ENCODE results near the gene FBXW8. TPM values are rescaled to one million over a fixed set of nuclear protein-coding genes. Genes with fewer than 3 reads are reported as not detected.

The FBXW8 gene
- polyA plus RNA-seq, 1 donor (not counting 4 experiments of a cell fraction or from before 2014, with no cell fraction given) = 5.0 TPM

DNA sequence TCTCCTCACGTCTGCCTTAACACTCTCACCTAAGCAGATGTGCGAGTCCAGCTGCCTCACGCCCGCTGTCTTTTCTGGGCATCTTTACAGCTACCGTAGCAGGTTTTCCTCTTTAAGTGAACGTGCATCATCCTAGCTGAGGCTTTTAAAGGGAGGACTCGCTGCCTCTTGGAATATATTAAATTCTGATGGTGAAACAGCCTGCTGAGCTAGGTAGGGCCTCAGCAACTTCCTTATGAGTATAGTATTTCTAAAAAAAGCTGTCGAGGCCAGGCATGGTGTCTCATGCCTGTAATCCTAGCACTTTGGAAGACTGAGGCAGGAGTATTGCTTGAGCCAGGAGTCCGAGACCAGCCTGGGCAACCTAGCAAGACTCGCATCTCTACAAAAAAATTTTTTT is 156.3 kb downstream of the FBXW8 start:
- Histone ChIP-seq H3K79me2 (ENCODE audit: control insufficient read depth, insufficient read depth, low read length) (no peaks in the 10 kb centered on the region), H3K9me3 (ENCODE audit: control insufficient read depth, low read depth, low read length) (no peaks in the 10 kb centered on the region), H3K4me1 (ENCODE audit: control insufficient read depth, extremely low read depth, insufficient read depth, low read length) (no peaks in the 10 kb centered on the region), H2AFZ (ENCODE audit: control insufficient read depth, low read length) (no peak overlapping the region), H3K4me3 (ENCODE audit: control insufficient read depth in 2 of 3, extremely low read depth in 1 of 3, insufficient read depth in 2 of 3, low read depth in 1 of 3, low read length in 3 of 3) (no peak overlapping the region), H3K36me3 (ENCODE audit: control insufficient read depth in 2 of 2, extremely low read depth in 1 of 2, insufficient read depth in 2 of 2, low read length in 2 of 2) (no peaks in the 10 kb centered on the region), H3K9me1 (ENCODE audit: control insufficient read depth, extremely low read depth, insufficient read depth, low read length) (no peaks in the 10 kb centered on the region), H3K9ac (ENCODE audit: control insufficient read depth, extremely low read depth, insufficient read depth, low read length) (no peak overlapping the region), H3K27ac (ENCODE audit: control insufficient read depth, insufficient read depth, low read length) (no peak overlapping the region), H4K20me1 (ENCODE audit: control insufficient read depth, extremely low read depth, insufficient read depth, low read length) (no peaks in the 10 kb centered on the region), H3K4me2 (ENCODE audit: control insufficient read depth, extremely low read depth, insufficient read depth, low read depth, low read length) (no peak overlapping the region), H3K27me3 (ENCODE audit: control insufficient read depth, extremely low read depth, insufficient read depth, low read length) (peaks cover 11% of the 10 kb centered on the region)
- dilution Hi-C loops (cut with MboI; ENCODE audit: extremely low pct_ligation_motif_present, low sequenced_read_pairs) = no loop called here
- no peak for DNase-seq (ENCODE audit: low read depth, low spot score)
- TF ChIP-seq EZH2 (IDR thresholded peaks at IDR 0.05; ENCODE audit: low read length) (no peak), CTCF (optimal IDR thresholded peaks at IDR 0.05 in 1 of 3, IDR thresholded peaks at IDR 0.05 in 1 of 3, conservative IDR thresholded peaks at IDR 0.05 in 1 of 3; ENCODE audit: extremely low read depth in 1 of 3, insufficient read depth in 2 of 3, low read length in 3 of 3) (no peak)
- no peak for FAIRE-seq

- no peak overlapping the region for H2AFZ ChIP-seq (ENCODE audit: control insufficient read depth, low read length)
- H3K9me1 ChIP-seq (ENCODE audit: control insufficient read depth, extremely low read depth, insufficient read depth, low read length) = no peaks in the 10 kb centered on the region
- TF ChIP-seq CTCF (optimal IDR thresholded peaks at IDR 0.05 in 1 of 3, IDR thresholded peaks at IDR 0.05 in 1 of 3, conservative IDR thresholded peaks at IDR 0.05 in 1 of 3; ENCODE audit: extremely low read depth in 1 of 3, insufficient read depth in 2 of 3, low read length in 3 of 3) (no peak), EZH2 (IDR thresholded peaks at IDR 0.05; ENCODE audit: low read length) (no peak)
- no peaks in the 10 kb centered on the region for H3K4me1 ChIP-seq (ENCODE audit: control insufficient read depth, extremely low read depth, insufficient read depth, low read length)
- H3K4me3 ChIP-seq (ENCODE audit: control insufficient read depth in 2 of 3, extremely low read depth in 1 of 3, insufficient read depth in 2 of 3, low read depth in 1 of 3, low read length in 3 of 3) = no peak overlapping the region
- DNase-seq (ENCODE audit: low read depth, low spot score) (no peak), FAIRE-seq (no peak)
- H4K20me1 ChIP-seq (ENCODE audit: control insufficient read depth, extremely low read depth, insufficient read depth, low read length) = no peaks in the 10 kb centered on the region
- no peaks in the 10 kb centered on the region for H3K79me2 ChIP-seq (ENCODE audit: control insufficient read depth, insufficient read depth, low read length)
- no peak overlapping the region for H3K4me2 ChIP-seq (ENCODE audit: control insufficient read depth, extremely low read depth, insufficient read depth, low read depth, low read length)
- H3K9me3 ChIP-seq (ENCODE audit: control insufficient read depth, low read depth, low read length) = no peaks in the 10 kb centered on the region
- H3K27ac ChIP-seq (ENCODE audit: control insufficient read depth, insufficient read depth, low read length) = no peak overlapping the region
- peaks cover 11% of the 10 kb centered on the region for H3K27me3 ChIP-seq (ENCODE audit: control insufficient read depth, extremely low read depth, insufficient read depth, low read length)
- no peak overlapping the region for H3K9ac ChIP-seq (ENCODE audit: control insufficient read depth, extremely low read depth, insufficient read depth, low read length)
- no peaks in the 10 kb centered on the region for H3K36me3 ChIP-seq (ENCODE audit: control insufficient read depth in 2 of 2, extremely low read depth in 1 of 2, insufficient read depth in 2 of 2, low read length in 2 of 2)
- dilution Hi-C loops (cut with MboI; ENCODE audit: extremely low pct_ligation_motif_present, low sequenced_read_pairs) = no loop called here
Measured at GRCh38 chr12:117067638-117068037, 156.9 kb downstream of the FBXW8 start.

Data from keratinocyte (primary cell).